HL-60/S4 (cell line): Measurements from ENCODE around the gene TRAPPC2.
"Not testable (repeated sequence)": the region's sequence is repeated elsewhere in the genome, so short reads cannot be mapped to it uniquely, and the experiment has no call there.

Source experiments
- in situ Hi-C: fragments of 300-500 bp; cut with MboI; formaldehyde crosslinking; loops from 2 replicates; pipeline ENCODE4 v1.14.3; 2022; ENCODE audit warnings: low sequenced_read_pairs

TRAPPC2 gene

DNA sequence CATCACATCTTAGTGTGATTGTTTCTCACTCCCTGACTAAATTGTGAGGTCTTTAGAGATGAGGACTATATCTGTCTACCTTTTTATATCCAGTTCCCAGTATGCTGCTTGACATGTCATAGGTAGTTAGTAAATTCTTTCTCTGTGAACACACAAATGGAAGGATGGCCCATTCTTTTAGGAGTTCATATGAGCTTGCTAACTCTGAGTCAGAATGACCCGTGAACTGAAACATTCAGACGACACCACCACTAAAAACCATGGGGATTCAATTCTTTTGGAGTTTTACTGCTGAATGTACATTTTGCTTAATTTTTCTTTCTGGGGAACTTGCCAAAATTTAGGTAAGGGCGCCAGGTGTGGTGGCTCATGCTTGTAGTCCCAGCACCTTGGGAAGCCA is 14.1 kb upstream of the TRAPPC2 start:
- in situ Hi-C loops = loop anchor here (10.0 kb wide), 1 partner anchor 94 kb away; the partner anchor contains the start of gene TCEANC

GRCh38 chrX:13747836-13748235 is 13.4 kb upstream of the TRAPPC2 start:
- in situ Hi-C loops = loop anchor here (10.0 kb wide), 1 partner anchor 93 kb away; the partner anchor contains the start of gene TCEANC

DNA sequence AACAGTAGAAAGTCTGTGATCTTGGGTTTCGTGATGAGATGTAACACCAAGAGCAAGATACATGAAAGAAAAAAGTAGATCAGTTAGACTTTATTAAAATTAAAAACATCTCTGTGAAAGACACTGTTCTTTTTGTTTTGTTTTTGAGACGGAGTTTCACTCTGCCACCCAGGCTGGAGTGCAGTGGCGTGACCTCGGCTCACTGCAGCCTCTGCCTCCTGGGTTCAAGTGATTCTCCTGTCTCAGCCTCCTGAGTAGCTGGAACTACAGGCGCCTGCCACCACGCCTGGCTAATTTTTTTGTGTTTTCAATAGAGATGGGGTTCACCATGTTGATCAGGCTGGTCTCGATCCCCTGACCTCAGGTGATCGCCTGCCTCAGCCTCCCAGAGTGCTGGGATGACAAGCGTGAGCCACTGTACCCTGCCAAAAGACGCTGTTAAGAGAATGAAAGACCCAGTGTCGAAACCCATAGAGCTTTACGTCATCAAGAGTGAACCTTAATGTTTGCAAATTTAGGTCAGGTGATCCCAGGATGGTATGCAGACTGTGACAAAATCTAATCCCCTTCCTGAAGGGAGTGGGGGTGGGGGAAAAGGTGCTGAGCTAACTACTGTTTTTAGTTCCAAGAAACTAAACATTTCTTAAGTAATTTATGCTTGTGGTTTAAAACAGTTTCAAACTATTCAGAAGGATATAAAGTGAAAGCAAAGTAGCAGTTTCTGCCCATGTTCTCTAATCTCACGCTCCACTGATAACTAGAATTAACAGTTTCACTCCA is 8.2 kb upstream of the TRAPPC2 start:
- in situ Hi-C loops = loop anchor here (10.0 kb wide), 1 partner anchor 88 kb away; the partner anchor contains the start of gene TCEANC

DNA sequence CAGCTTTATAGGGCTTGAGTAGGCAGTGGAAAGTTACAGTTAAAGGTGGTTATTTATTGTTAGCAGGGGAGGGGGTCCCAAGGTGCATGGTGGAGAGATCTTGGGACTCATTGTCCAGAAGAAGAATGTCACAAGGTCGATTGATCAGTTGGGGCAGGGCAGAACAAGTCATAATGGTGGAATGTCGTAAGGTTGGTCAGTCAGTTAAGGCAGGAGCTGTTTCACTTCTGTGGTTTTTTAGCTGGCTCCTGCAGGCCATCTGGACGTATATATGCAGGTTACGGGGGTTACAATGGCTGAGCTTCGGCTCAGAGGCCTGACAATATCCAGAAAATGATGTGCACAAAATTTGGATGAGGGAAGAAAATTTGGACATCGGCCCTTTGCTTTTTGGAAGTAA is 7.3 kb upstream of the TRAPPC2 start:
- in situ Hi-C loops = loop anchor here (10.0 kb wide), 1 partner anchor 87 kb away; the partner anchor contains the start of gene TCEANC

DNA sequence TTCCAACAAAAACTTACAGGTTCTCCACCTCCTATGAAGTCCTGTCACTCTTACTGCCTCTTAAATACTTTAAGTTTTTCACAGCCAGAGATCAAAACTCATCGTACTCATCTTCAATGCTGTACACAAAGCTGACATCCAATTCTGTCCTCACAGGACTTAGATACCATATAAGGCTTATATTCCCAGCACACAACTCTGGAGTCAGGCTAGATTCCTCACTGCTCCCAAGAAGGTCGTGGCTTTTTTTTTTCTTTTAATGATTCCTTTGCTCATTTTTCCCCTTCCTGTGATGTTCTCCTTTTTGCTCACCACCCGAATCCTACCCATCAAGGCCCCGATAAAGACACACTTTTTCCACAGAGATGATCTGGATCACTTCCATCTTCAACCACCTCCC is 914 bp downstream of the TRAPPC2 start:
- in situ Hi-C loops = no loop called here

- in situ Hi-C loops = no loop called here
Observed at GRCh38 chrX:13732246-13733067, 2.0 kb downstream of the TRAPPC2 start.

DNA sequence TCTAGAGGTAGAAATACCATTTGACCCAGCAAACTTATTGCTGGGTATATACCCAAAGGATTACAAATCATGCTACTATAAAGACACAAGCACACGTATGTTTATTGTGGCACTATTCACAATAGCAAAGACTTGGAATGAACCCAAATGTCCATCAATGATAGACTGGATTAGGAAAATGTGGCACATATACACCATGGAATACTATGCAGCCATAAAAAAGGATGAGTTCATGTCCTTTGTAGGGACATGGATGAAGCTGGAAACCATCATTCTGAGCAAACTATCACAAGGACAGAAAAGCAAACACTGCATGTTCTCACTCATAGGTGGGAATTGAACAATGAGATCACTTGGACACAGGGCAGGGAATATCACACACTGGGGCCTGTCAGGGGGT is 3.9 kb downstream of the TRAPPC2 start:
- in situ Hi-C loops = not testable (repeated sequence)

GRCh38 chrX:13726583-13726982 is 7.8 kb downstream of the TRAPPC2 start:
- in situ Hi-C loops = not testable (repeated sequence)

DNA sequence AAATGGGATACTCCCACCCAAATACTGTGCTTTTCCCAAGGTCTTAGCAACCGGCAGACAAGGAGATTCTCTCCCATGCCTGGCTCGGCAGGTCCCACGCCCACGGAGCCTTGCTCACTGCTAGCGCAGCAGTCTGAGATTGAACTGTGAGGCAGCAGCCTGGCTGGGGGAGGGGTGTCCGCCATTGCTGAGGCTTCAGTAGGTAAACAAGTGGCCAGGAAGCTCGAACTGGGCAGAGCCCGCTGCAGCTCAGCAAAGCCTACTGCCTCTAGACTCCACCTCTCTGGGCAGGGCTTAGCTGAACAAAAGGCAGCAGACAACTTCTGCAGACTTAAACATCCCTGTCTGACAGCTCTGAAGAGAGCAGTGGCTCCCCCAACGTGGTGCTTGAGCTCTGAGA is 9.5 kb downstream of the TRAPPC2 start:
- in situ Hi-C loops = not testable (repeated sequence)

DNA sequence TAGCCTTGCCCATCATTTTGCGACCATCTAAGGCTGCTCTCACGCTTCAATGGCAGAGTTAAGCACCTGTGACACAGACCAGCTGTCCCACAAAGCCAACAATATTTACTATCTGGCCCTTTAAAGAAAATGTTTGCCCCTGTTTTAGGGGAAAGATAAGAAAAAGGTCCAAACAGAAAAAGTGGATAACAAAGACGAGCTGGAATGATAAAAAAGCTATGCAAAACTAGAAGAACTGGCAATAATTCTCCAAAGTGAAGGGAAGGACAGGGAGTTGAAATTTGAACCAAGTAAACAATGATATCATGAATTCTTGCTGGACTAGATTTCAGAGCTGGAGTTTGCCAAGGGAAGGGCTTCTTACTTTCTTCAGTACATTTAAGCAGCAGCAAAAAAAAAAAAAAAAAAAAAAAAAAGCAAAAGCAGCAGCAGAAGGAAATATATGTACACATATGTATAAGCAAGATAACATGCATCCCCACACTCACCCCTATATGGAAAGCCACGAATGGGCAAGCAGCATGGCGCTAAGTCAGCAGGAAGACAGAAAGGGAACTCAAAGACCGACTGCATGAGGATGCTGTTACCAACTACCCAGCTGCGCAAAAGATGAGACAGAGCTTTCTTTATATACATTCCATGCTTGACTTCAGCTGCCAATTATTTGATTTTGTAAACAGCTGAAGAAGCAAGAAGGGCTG is 12.5 kb downstream of the TRAPPC2 start:
- in situ Hi-C loops = no loop called here

DNA sequence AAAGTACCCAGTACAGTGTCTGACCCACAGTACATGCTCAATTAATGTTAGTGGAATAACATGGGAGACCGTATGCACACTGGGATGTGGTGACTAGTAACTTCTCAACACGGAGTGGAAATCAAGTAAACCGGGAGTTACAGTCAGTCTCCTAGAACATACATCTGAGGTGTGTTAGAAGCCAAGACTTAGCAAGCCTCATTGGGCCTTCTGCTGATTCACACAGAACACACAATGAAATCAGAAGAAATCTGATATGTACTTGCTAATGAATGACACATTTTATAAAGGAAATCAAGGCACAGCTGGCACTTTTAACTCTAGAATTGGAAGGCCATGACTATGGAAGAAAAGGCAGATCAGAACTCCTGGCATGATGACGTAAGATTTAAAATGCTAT is 13.0 kb downstream of the TRAPPC2 start:
- in situ Hi-C loops = no loop called here

GRCh38 chrX:13719192-13719856 is 15.1 kb downstream of the TRAPPC2 start:
- in situ Hi-C loops = no loop called here

DNA sequence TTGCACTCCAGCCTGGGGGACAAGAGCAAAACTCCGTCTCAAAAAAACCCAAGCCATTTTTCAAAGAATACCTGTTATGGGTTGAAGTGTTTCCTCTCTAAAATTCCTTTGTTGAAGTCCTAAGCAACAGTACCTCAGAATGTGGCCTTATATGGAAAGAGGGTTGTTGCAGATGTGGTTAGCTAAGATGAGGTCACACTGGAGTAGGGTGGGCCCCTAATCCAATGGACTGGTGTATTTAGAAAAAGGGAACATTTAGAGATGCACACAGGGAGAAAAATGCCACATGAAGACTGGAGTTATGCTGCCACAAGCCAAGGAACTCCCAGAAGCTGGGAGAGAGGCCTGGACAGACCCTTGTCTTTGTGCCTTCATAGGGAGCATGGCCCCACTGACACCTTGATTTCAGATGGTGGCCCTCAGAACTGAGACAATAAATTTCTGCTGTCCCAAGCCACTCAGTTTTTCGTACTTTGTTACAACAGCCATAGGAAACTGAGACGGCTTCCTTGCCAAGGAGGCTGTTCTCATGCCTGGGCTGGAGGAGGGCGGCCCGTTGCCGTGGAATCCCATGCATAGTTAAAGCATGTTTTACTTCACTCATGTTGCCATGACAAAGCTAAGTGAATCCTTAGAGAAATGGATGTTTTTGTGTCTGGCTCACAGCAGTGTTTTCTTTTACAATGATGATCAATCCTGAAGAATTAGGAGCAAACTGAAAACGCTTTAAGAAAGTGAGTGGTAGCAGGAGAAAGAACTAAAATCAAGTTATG is 16.5 kb downstream of the TRAPPC2 start:
- in situ Hi-C loops = no loop called here

DNA sequence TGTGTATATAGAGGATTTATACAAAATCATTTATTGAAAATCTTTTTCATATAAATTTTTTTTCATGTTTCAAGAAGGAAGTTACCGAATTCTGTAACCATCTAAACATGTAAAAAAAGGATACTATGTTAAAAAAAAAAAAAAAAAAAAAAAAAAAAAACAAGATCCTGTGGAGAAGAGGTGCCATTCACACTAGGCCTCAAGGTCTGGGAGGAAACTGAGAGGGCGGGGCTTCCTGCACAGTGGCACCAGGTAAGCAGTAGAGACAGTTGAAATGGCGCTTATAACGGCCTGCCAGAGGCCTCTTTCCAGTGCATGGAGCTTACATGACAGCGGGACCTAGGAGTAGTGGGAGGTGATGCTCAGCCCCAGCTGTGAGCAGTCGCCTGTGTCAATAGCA is 17.5 kb downstream of the TRAPPC2 start:
- in situ Hi-C loops = no loop called here

DNA sequence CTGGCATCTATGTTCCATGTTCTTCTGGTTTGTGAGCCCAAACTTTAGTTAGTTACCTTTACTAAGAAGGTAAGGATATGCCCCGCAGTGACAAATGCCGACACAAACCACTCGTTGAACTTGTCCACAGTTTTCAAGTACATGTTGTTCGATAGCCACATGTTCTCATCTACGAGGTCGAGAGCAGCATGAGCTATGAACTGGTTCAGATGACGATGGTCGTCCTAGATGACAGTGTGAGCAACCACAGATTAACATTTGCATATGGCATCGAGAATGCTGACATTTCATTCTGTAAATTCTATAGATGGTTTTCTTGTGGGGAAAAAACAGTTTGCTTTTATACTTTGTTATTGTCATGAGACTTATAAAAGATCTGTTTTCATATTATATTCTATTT is 18.0 kb downstream of the TRAPPC2 start:
- in situ Hi-C loops = no loop called here

GRCh38 chrX:13711141-13711540 is 23.3 kb downstream of the TRAPPC2 start:
- in situ Hi-C loops = no loop called here

- in situ Hi-C loops = no loop called here
Observed at GRCh38 chrX:13703589-13703988, 30.8 kb downstream of the TRAPPC2 start.

GRCh38 chrX:13703135-13703534 is 31.3 kb downstream of the TRAPPC2 start:
- in situ Hi-C loops = no loop called here

GRCh38 chrX:13702111-13702789 is 32.2 kb downstream of the TRAPPC2 start:
- in situ Hi-C loops = no loop called here
